HepG2 (cell line): ENCODE measurements around the gene DOK1. TPM values are rescaled to one million over a fixed set of nuclear protein-coding genes. Genes with fewer than 3 reads are reported as not detected.

Experiments used
- ELF3 ChIP-seq: IDR thresholded peaks from 2 replicates; pipeline ENCODE4 v1.6.1; 2016; ENCODE audit warnings: missing genetic modification reagents, missing compliant biosample characterization
- GABPB1 ChIP-seq: IDR thresholded peaks from 2 replicates; pipeline ENCODE4 v1.6.1; 2016; ENCODE audit warnings: mild to moderate bottlenecking, missing genetic modification reagents, moderate library complexity, missing compliant biosample characterization
- NCOA1 ChIP-seq: sonication (generic); formaldehyde crosslinking; IDR thresholded peaks from 2 replicates; pipeline ENCODE4 v1.9.0; 2021; ENCODE audit warnings: missing genetic modification reagents
- PAX8 ChIP-seq: sonication (generic); formaldehyde crosslinking; IDR thresholded peaks from 2 replicates; pipeline ENCODE4 v1.8.0; 2022; ENCODE audit warnings: mild to moderate bottlenecking, missing genetic modification reagents, borderline replicate concordance
- SIN3A ChIP-seq: IDR thresholded peaks from 2 replicates; pipeline ENCODE4 v1.6.1; 2011; ENCODE audit warnings: low read depth, mild to moderate bottlenecking, control low read depth, low read length, borderline replicate concordance
- SRSF9 ChIP-seq: fragments of 200-400 bp; formaldehyde crosslinking; IDR thresholded peaks from 2 replicates; pipeline ENCODE4 v1.6.1; 2018; ENCODE audit warnings: borderline replicate concordance, mild to moderate bottlenecking, low read depth, low read length; ENCODE audit not compliant: insufficient read depth, poor library complexity, severe bottlenecking
- SYNCRIP ChIP-seq: fragments of 200-400 bp; formaldehyde crosslinking; IDR thresholded peaks from 2 replicates; pipeline ENCODE4 v1.6.1; 2018; ENCODE audit warnings: mild to moderate bottlenecking, low read depth, low read length; ENCODE audit not compliant: insufficient read depth
- U2AF2 ChIP-seq: fragments of 200-400 bp; formaldehyde crosslinking; IDR thresholded peaks from 2 replicates; pipeline ENCODE4 v1.6.1; 2017; ENCODE audit warnings: low read depth, mild to moderate bottlenecking, low read length
- YY1 ChIP-seq: IDR thresholded peaks from 2 replicates; pipeline ENCODE4 v1.6.1; 2011; ENCODE audit warnings: low read length, low read depth, moderate library complexity, mild to moderate bottlenecking; ENCODE audit not compliant: insufficient read depth, insufficient replicate concordance
- ZBTB20 ChIP-seq: sonication (generic); formaldehyde crosslinking; IDR thresholded peaks from 2 replicates; pipeline ENCODE4 v1.8.1; 2023; ENCODE audit warnings: missing genetic modification reagents, low read depth, mild to moderate bottlenecking, borderline replicate concordance
- ZNF138 ChIP-seq: sonication (generic); formaldehyde crosslinking; IDR thresholded peaks from 2 replicates; pipeline ENCODE4 v1.5.0; 2020; ENCODE audit warnings: mild to moderate bottlenecking, low read depth, missing genetic modification reagents
- ZNF3 ChIP-seq: IDR thresholded peaks from 2 replicates; pipeline ENCODE4 v1.7.0; 2017; ENCODE audit warnings: inconsistent platforms
- ZNF317 ChIP-seq: sonication (generic); formaldehyde crosslinking; IDR thresholded peaks from 2 replicates; pipeline ENCODE4 v1.5.0; 2020; ENCODE audit warnings: mild to moderate bottlenecking, missing genetic modification reagents
- ZNF451 ChIP-seq: sonication (generic); formaldehyde crosslinking; IDR thresholded peaks from 2 replicates; pipeline ENCODE4 v1.5.0; 2020; ENCODE audit warnings: mild to moderate bottlenecking, missing genetic modification reagents
- ZNF564 ChIP-seq: sonication (generic); formaldehyde crosslinking; IDR thresholded peaks from 2 replicates; pipeline ENCODE4 v1.8.1; 2023; ENCODE audit warnings: mild to moderate bottlenecking, missing genetic modification reagents
- ZNF775 ChIP-seq: sonication (generic); formaldehyde crosslinking; IDR thresholded peaks from 2 replicates; pipeline ENCODE4 v1.4.0; 2020; ENCODE audit warnings: missing genetic modification reagents, mild to moderate bottlenecking, moderate library complexity, borderline replicate concordance
- ZNF788 ChIP-seq: sonication (generic); formaldehyde crosslinking; IDR thresholded peaks from 2 replicates; pipeline ENCODE4 v1.5.0; 2020; ENCODE audit warnings: mild to moderate bottlenecking, missing genetic modification reagents, borderline replicate concordance
- ZNF878 ChIP-seq: sonication (generic); formaldehyde crosslinking; IDR thresholded peaks from 2 replicates; pipeline ENCODE4 v1.8.1; 2023; ENCODE audit warnings: mild to moderate bottlenecking, missing genetic modification reagents, moderate library complexity
- polyA plus RNA-seq, 8 experiments: library from polyadenylated mRNA; depleted of rRNA in 3 of 8; stranded (reverse) in 7 of 8; unstranded in 1 of 8; fragments of >200 nt; fragmentation: Illumina TruSeq in 4 of 8; extraction: Trizol in 4 of 8; gene quantifications; 2 replicates each; pipeline versions ENCODE4 v1.2.1 to v1.2.3, GENCODE V29; 2011 to 2016; ENCODE audit warnings: low read depth in 4 of 8, missing spikeins in 1 of 8, mixed read lengths in 1 of 8; ENCODE audit not compliant: insufficient read depth in 1 of 8
- total RNA-seq, 5 experiments: library from RNA; depleted of rRNA; stranded (reverse); fragments of >200 nt; fragmentation: Illumina TruSeq; extraction: Trizol; gene quantifications; 2 replicates each; pipeline ENCODE4 v1.2.3, GENCODE V29; 2016; ENCODE audit warnings: low read depth in 1 of 5
- TF ChIP-seq, protein P1 (sequence below): sonication (generic); formaldehyde crosslinking; conservative IDR thresholded peaks from 2 replicates; pipeline ENCODE4 v1.4.0; 2020; ENCODE audit warnings: missing genetic modification reagents
- TF ChIP-seq, protein P2 (sequence below): sonication (generic); formaldehyde crosslinking; IDR thresholded peaks from 2 replicates; pipeline ENCODE4 v1.9.0; 2021; ENCODE audit warnings: missing genetic modification reagents, mild to moderate bottlenecking, borderline replicate concordance
- TF ChIP-seq, protein P3 (sequence below): sonication (generic); formaldehyde crosslinking; IDR thresholded peaks from 2 replicates; pipeline ENCODE4 v1.8.1; 2023; ENCODE audit warnings: mild to moderate bottlenecking, missing genetic modification reagents
- TF ChIP-seq, protein P4 (sequence below): sonication (generic); formaldehyde crosslinking; IDR thresholded peaks from 2 replicates; pipeline ENCODE4 v1.4.0; 2020; ENCODE audit warnings: missing genetic modification reagents

DOK1 gene
- total and polyA plus RNA-seq, 2 of the 13 experiments (the other 11 are each of a cell fraction or from before 2014, with no cell fraction given), result 0.53 to 0.74 TPM

DNA sequence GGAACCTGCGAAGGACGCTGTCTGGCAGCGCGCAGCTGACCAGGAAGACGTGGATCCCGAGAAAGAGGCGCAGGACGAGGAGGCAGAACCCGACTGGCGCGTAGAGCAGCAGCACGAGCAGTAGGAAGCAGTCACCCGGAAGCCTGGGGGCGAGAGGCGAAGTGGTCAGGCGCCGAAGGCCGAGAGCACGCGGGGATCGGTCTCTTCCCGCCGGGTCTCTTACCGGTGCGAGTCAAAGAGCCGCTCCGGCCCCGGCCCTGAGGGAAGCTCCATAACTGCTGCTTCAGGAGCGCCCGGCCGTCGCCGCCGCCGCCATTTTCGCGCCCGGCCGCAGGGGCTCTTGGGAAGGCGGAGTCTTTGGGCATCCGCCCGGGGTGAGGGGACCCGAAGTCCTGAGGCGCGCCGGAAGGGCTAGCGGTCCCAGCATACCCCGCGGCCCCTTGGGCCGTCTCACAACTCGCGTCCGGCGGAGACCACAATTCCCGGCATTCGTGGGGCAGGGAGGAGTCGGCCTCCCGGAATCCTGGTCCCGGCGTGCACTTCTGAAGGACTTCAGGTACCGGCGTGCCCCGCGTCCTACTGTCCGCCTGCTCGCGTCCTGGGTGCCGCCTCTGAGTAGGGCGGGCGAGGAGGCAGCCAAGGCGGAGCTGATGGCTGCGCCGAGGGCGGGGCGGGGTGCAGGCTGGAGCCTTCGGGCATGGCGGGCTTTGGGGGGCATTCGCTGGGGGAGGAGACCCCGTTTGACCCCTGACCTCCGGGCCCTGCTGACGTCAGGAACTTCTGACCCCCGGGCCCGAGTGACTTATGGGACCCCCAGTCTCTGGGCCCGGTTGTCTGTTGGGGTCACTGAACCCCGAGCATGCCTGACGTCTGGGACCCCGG lies 24.9 kb upstream of the DOK1 start, which contains the start of the genes AUP1 and HTRA2 (continued):
- TF ChIP-seq U2AF2, result no peak
- no peak for TF ChIP-seq ZNF878 (CRISPR knock-in tag)
- peak; percentile 94 for TF ChIP-seq ZNF564 (CRISPR knock-in tag)
- no peak for TF ChIP-seq NCOA1 (CRISPR knock-in tag)
- TF ChIP-seq YY1, result peak; percentile 99
- TF ChIP-seq SRSF9, result no peak
- TF ChIP-seq, protein P1, sequence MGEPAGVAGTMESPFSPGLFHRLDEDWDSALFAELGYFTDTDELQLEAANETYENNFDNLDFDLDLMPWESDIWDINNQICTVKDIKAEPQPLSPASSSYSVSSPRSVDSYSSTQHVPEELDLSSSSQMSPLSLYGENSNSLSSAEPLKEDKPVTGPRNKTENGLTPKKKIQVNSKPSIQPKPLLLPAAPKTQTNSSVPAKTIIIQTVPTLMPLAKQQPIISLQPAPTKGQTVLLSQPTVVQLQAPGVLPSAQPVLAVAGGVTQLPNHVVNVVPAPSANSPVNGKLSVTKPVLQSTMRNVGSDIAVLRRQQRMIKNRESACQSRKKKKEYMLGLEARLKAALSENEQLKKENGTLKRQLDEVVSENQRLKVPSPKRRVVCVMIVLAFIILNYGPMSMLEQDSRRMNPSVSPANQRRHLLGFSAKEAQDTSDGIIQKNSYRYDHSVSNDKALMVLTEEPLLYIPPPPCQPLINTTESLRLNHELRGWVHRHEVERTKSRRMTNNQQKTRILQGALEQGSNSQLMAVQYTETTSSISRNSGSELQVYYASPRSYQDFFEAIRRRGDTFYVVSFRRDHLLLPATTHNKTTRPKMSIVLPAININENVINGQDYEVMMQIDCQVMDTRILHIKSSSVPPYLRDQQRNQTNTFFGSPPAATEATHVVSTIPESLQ (CRISPR knock-in tag), result no peak; the same call in 1 of the 2 replicates
- TF ChIP-seq ZNF775 (CRISPR knock-in tag), result no peak; the same call in 1 of the 2 replicates
- no peak for TF ChIP-seq ZNF3 (CRISPR knock-in tag)
- TF ChIP-seq, protein P2, sequence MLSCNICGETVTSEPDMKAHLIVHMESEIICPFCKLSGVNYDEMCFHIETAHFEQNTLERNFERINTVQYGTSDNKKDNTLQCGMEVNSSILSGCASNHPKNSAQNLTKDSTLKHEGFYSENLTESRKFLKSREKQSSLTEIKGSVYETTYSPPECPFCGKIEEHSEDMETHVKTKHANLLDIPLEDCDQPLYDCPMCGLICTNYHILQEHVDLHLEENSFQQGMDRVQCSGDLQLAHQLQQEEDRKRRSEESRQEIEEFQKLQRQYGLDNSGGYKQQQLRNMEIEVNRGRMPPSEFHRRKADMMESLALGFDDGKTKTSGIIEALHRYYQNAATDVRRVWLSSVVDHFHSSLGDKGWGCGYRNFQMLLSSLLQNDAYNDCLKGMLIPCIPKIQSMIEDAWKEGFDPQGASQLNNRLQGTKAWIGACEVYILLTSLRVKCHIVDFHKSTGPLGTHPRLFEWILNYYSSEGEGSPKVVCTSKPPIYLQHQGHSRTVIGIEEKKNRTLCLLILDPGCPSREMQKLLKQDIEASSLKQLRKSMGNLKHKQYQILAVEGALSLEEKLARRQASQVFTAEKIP (CRISPR knock-in tag), result no peak
- TF ChIP-seq ZBTB20 (CRISPR knock-in tag), result peak; percentile 77; the same call in 1 of the 2 replicates
- TF ChIP-seq ZNF138 (CRISPR knock-in tag), result 0 out of 2 replicates have a peak, but pooled peaks have one; percentile 23
- TF ChIP-seq ELF3, result peak; percentile 80
- peak; percentile 25; the same call in 1 of the 2 replicates for TF ChIP-seq PAX8 (CRISPR knock-in tag)
- TF ChIP-seq ZNF317 (CRISPR knock-in tag), result peak; percentile 95
- peak; percentile 92 for TF ChIP-seq SIN3A
- TF ChIP-seq, protein P3, sequence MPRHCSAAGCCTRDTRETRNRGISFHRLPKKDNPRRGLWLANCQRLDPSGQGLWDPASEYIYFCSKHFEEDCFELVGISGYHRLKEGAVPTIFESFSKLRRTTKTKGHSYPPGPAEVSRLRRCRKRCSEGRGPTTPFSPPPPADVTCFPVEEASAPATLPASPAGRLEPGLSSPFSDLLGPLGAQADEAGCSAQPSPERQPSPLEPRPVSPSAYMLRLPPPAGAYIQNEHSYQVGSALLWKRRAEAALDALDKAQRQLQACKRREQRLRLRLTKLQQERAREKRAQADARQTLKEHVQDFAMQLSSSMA (CRISPR knock-in tag), result peak; percentile 90
- TF ChIP-seq ZNF451 (CRISPR knock-in tag), result peak; percentile 44; the same call in 1 of the 2 replicates
- TF ChIP-seq, protein P4, sequence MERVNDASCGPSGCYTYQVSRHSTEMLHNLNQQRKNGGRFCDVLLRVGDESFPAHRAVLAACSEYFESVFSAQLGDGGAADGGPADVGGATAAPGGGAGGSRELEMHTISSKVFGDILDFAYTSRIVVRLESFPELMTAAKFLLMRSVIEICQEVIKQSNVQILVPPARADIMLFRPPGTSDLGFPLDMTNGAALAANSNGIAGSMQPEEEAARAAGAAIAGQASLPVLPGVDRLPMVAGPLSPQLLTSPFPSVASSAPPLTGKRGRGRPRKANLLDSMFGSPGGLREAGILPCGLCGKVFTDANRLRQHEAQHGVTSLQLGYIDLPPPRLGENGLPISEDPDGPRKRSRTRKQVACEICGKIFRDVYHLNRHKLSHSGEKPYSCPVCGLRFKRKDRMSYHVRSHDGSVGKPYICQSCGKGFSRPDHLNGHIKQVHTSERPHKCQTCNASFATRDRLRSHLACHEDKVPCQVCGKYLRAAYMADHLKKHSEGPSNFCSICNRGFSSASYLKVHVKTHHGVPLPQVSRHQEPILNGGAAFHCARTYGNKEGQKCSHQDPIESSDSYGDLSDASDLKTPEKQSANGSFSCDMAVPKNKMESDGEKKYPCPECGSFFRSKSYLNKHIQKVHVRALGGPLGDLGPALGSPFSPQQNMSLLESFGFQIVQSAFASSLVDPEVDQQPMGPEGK (CRISPR knock-in tag), result peak; percentile 77
- TF ChIP-seq ZNF788 (CRISPR knock-in tag), result peak; percentile 90; the same call in 1 of the 2 replicates
- TF ChIP-seq GABPB1 (CRISPR knock-in tag), result peak; percentile 97
- no peak for TF ChIP-seq SYNCRIP
